Mucosa of descending colon (tissue), 3 donors: Measurements from ENCODE around the gene MYO9B. TPM values are rescaled to one million over a fixed set of nuclear protein-coding genes. Genes with fewer than 3 reads are reported as not detected.
"Not testable (repeated sequence)": the region's sequence is repeated elsewhere in the genome, so short reads cannot be mapped to it uniquely, and the experiment has no call there.

Source experiments
- ATAC-seq: fragments of 200-7000 bp; cut with Tn5 transposase; one replicate; pipeline ENCODE4 v1.9.1; 2020; ENCODE audit warnings: mild to moderate bottlenecking, moderate library complexity
- DNase-seq, 3 donors: peaks; one replicate each; pipeline ENCODE4 v3.0.0-alpha.2; 2020
- H3K36me3 ChIP-seq: fragments of 200-600 bp; one replicate; pipeline ENCODE4 v1.8.0; 2021; ENCODE audit warnings: low read depth, mild to moderate bottlenecking
- H3K4me1 ChIP-seq: fragments of 200-600 bp; one replicate; pipeline ENCODE4 v1.8.0; 2021; ENCODE audit warnings: low read depth, mild to moderate bottlenecking
- H3K4me3 ChIP-seq: fragments of 200-600 bp; one replicate; pipeline ENCODE4 v1.8.0; 2021; ENCODE audit warnings: mild to moderate bottlenecking
- H3K9me3 ChIP-seq: fragments of 200-600 bp; one replicate; pipeline ENCODE4 v1.8.0; 2021; ENCODE audit warnings: mild to moderate bottlenecking
- intact Hi-C, 2 donors: fragments of 100-400 bp; cut with DNase I in 1 of 2; cut with micrococcal nuclease in 1 of 2; formaldehyde crosslinking; loops; one replicate each; pipeline versions ENCODE4 v1.11.0 to v1.11.1; 2022; cut with DNase I, micrococcal nuclease
- total RNA-seq, 3 donors: library from RNA; stranded (reverse); fragmentation: NEBNext Ultra II Directional in 2 of 3; extraction: Animal tissue kit (Norgen Biotek cat#: 25700) in 2 of 3; gene quantifications; one replicate each; pipeline versions ENCODE4 v1.2.1 to v1.2.4, GENCODE V29; 2021 to 2023
- TF ChIP-seq, protein P1 (sequence below): fragments of 200-600 bp; IDR thresholded peaks from one replicate; pipeline ENCODE4 v1.8.0; 2022; ENCODE audit warnings: antibody characterized with exemption, mild to moderate bottlenecking
- donor health status: DM: no; HTN: no; CAD: no; lungs with moderate emphysema.
- donor health status: DM: no; HTN: no; CAD: no.
- donor health status: DM: no; HTN: yes; CAD: no.

MYO9B gene
- total RNA-seq, 3 donors from 2014 or later = 73.7 to 91.8 (median 90.8) TPM

DNA sequence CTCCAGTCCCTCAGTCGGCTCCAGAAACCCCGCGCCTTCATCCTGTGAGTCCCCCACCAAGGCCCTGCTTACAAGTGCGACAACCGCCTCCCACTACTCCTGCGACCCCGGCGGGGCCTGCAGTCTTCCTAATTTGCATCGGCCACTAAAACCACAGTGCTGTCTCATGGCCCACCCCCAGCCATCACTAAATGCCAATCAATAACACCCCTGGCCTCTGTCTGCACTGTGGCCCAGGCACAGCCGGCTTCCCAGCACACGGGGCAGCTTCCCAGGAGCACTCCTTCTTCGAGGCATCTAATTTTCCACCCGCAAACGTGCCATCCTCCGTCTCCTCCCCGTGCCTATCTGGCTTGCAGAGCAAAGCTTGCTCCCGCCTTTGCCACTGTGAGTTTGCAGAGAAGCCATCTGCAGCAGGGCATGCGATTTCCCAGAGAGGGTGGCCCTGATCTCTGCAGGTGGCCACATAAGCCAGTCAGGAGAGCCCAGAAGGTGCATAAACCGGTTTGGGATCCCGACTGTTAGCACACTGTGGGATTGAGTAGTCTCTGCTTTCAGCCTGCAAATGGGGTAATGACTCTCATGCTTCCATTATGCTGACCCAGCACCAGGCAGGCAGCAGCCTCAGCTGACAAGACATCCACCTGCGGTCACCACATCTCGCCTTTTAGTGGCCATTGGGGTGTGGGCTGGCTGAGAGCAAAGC lies 105.6 kb downstream of the MYO9B start:
- intact Hi-C loops = no loop called here
- no peak for DNase-seq
- TF ChIP-seq, protein P1, sequence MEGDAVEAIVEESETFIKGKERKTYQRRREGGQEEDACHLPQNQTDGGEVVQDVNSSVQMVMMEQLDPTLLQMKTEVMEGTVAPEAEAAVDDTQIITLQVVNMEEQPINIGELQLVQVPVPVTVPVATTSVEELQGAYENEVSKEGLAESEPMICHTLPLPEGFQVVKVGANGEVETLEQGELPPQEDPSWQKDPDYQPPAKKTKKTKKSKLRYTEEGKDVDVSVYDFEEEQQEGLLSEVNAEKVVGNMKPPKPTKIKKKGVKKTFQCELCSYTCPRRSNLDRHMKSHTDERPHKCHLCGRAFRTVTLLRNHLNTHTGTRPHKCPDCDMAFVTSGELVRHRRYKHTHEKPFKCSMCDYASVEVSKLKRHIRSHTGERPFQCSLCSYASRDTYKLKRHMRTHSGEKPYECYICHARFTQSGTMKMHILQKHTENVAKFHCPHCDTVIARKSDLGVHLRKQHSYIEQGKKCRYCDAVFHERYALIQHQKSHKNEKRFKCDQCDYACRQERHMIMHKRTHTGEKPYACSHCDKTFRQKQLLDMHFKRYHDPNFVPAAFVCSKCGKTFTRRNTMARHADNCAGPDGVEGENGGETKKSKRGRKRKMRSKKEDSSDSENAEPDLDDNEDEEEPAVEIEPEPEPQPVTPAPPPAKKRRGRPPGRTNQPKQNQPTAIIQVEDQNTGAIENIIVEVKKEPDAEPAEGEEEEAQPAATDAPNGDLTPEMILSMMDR = no peak
- no peak for ATAC-seq
- Histone ChIP-seq H3K36me3 (peaks cover 4% of the 10 kb centered on the region), H3K4me3 (no peak overlapping the region), H3K9me3 (no peaks in the 10 kb centered on the region), H3K4me1 (no peaks in the 10 kb centered on the region)

GRCh38 chr19:17183271-17183761 lies 107.7 kb downstream of the MYO9B start:
- Histone ChIP-seq H3K9me3 (no peaks in the 10 kb centered on the region), H3K36me3 (no peaks in the 10 kb centered on the region), H3K4me1 (no peaks in the 10 kb centered on the region), H3K4me3 (no peak overlapping the region)
- ATAC-seq (peak; percentile 34), DNase-seq (no peak)
- TF ChIP-seq, protein P1 = no peak
- intact Hi-C loops = no loop called here

DNA sequence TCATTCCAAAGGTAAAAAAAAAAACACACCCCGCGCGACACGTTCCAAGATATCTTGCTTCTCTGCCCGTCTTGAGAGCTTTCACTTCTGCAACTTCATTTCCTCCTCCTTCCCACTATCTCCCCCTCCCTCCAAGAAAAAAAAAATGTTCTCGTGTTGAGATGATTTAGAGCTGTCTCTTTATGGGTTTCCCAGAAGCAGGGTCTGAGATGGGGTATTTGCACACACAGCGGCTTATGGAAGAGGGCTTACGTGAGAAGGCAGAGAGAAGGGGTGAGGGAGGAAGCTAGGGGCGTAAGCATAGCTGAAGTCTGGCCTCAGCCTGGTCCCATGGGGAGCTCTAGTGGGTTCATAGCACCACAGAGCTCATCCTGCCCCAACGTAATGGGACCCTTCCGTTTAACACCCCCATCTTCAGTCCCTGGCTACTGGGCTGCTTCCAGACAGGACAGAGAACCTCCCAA lies 108.3 kb downstream of the MYO9B start:
- peak; percentile 55 for ATAC-seq
- Histone ChIP-seq H3K36me3 (no peaks in the 10 kb centered on the region), H3K4me1 (no peaks in the 10 kb centered on the region), H3K4me3 (no peak overlapping the region), H3K9me3 (no peaks in the 10 kb centered on the region)
- TF ChIP-seq, protein P1 = no peak
- no peak for DNase-seq
- intact Hi-C loops = no loop called here

DNA sequence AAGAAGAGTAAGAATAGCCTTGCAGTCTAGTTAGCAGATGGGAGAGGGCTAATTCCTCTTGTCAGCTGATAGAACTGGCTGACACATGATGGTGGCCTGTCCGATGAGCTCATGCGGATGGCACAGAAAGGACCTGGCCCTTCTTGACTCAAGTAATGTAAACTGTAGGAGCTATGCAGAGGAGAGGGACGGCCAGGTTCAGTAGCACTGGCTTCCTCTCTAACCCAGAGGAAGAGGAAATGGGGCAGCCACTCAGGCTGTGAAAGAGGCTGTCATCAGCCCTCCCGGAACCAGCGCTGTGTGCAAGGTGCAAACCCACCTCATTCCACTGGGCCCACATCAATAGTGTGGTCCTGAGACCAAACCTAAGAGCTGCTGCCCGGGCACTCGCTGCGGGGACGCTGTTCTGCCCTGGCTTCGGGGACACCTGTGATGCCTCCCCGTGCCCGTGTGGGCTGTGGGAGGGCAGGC lies 108.8 kb downstream of the MYO9B start:
- Histone ChIP-seq H3K4me3 (no peak overlapping the region), H3K4me1 (no peaks in the 10 kb centered on the region), H3K36me3 (no peaks in the 10 kb centered on the region), H3K9me3 (no peaks in the 10 kb centered on the region)
- ATAC-seq (peak; percentile 83), DNase-seq (peak in 1 of 3 donors; percentile 32)
- TF ChIP-seq, protein P1 = no peak
- intact Hi-C loops = no loop called here

DNA sequence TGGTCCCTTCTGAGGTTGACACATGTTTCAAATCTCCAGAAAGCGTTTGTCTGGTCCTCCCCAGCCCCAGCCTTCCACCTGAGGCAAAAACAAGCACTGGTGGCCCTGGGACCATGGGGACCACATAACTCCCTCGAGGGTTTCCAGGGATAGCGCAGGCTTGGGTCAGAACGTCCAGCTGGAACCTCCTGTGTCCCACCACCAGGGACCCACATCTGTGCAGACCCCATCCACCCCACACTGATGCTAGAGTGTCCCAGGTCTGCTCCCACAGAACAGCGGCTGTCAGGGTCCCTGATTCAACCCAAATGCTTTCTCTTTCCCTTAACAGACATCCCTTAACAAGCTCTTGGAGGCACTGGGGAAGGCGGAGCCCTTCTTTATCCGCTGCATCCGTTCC lies 110.0 kb downstream of the MYO9B start:
- intact Hi-C loops = no loop called here
- Histone ChIP-seq H3K36me3 (no peaks in the 10 kb centered on the region), H3K9me3 (no peaks in the 10 kb centered on the region)

DNA sequence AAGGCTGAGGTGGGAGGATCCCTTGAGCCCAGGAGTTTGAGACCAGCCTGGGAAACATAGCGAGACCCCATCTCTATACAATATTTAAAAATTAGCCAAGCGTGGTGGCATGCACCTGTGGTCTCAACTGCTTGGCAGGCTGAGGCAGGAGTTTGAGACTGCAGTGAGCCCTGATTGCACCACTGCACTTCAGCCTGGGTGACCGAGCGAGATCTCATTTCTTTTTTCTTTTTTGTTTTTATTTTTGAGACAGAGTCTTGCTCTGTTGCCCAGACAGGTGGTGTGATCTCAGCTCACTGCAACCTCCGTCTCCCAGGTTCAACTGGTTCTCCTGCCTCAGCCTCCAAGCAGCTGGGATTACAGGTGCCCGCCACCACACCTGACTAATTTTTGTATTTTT lies 116.2 kb downstream of the MYO9B start:
- not testable (repeated sequence) for ATAC-seq, H3K4me1 ChIP-seq, DNase-seq, H3K9me3 ChIP-seq, H3K4me3 ChIP-seq
- intact Hi-C loops = loop anchor here in 1 of 2 donors (10.0 kb wide), 1 partner anchor 47 kb away; no protein-coding TSS in a partner anchor
- peaks cover 14% of the 10 kb centered on the region for H3K36me3 ChIP-seq

More for the DNA sequence above, 110.0 kb downstream of the MYO9B start:
- Histone ChIP-seq H3K4me3 (no peak overlapping the region), H3K4me1 (no peaks in the 10 kb centered on the region)
- TF ChIP-seq, protein P1 = no peak
- no peak for ATAC-seq
- no peak for DNase-seq
